B cell (primary cell): ENCODE measurements around the gene SGCD.

ENCODE experiments used
- CTCF ChIP-seq: fragments of 200-600 bp; IDR thresholded peaks from one replicate; pipeline ENCODE4 v1.8.0; 2022; ENCODE audit warnings: antibody characterized with exemption, mild to moderate bottlenecking
- EZH2 ChIP-seq: IDR thresholded peaks from 2 replicates; pipeline ENCODE4 v1.6.1; 2012; ENCODE audit warnings: borderline replicate concordance, low read depth, mild to moderate bottlenecking, moderate library complexity, low read length; ENCODE audit not compliant: insufficient read depth, poor library complexity, severe bottlenecking

- TF ChIP-seq EZH2 (no peak), CTCF (no peak)
Observed at GRCh38 chr5:156707750-156708149, 380.8 kb downstream of the SGCD start.
